ENCODE measurements around the gene ARHGAP22. TPM values are rescaled to one million over a fixed set of nuclear protein-coding genes. Genes with fewer than 3 reads are reported as not detected.

ARHGAP22 gene
- total RNA-seq, 1 donor from 2014 or later = 24.5 TPM

GRCh38 chr10:48456361-48456804 is 148.5 kb downstream of the ARHGAP22 start:
- no peak for DNase-seq (ENCODE audit: low read depth)
- TF ChIP-seq CTCF (conservative IDR thresholded peaks at IDR 0.05; ENCODE audit: low read depth, low read length) = no peak
- no peak overlapping the region for H3K4me3 ChIP-seq (ENCODE audit: low read depth, low read length)

GRCh38 chr10:48455392-48456151 is 149.3 kb downstream of the ARHGAP22 start:
- no peak for DNase-seq (ENCODE audit: low read depth)
- TF ChIP-seq CTCF (conservative IDR thresholded peaks at IDR 0.05; ENCODE audit: low read depth, low read length) = no peak

GRCh38 chr10:48455055-48455391 is 149.8 kb downstream of the ARHGAP22 start:
- no peak for TF ChIP-seq CTCF (conservative IDR thresholded peaks at IDR 0.05; ENCODE audit: low read depth, low read length)
- DNase-seq (ENCODE audit: low read depth) = no peak
- no peak overlapping the region for H3K4me3 ChIP-seq (ENCODE audit: low read depth, low read length)

More at GRCh38 chr10:48455392-48456151, 149.3 kb downstream of the ARHGAP22 start:
- no peak overlapping the region for H3K4me3 ChIP-seq (ENCODE audit: low read depth, low read length)

- no peak for DNase-seq (ENCODE audit: low read depth)
- TF ChIP-seq CTCF (conservative IDR thresholded peaks at IDR 0.05; ENCODE audit: low read depth, low read length) = no peak
- H3K4me3 ChIP-seq (ENCODE audit: low read depth, low read length) = no peak overlapping the region
Observed at GRCh38 chr10:48454302-48455054, 150.4 kb downstream of the ARHGAP22 start.

- no peak for DNase-seq (ENCODE audit: low read depth)
Observed at GRCh38 chr10:48453451-48454301, 151.2 kb downstream of the ARHGAP22 start.

More at GRCh38 chr10:48453451-48454301, 151.2 kb downstream of the ARHGAP22 start:
- TF ChIP-seq CTCF (conservative IDR thresholded peaks at IDR 0.05; ENCODE audit: low read depth, low read length) = no peak
- H3K4me3 ChIP-seq (ENCODE audit: low read depth, low read length) = no peak overlapping the region
